HEK293T (cell line): ENCODE results near the gene RPS6KB1.

Experiments used
- BHLHE40 ChIP-seq: fragments of 450-650 bp; IDR thresholded peaks from 2 replicates; pipeline ENCODE4 v1.6.1; 2016; ENCODE audit warnings: mild to moderate bottlenecking, moderate library complexity, borderline replicate concordance
- FOXK2 ChIP-seq: fragments of 450-650 bp; IDR thresholded peaks from 2 replicates; pipeline ENCODE4 v1.6.1; 2016; ENCODE audit warnings: mild to moderate bottlenecking
- LEF1 ChIP-seq: fragments of 450-650 bp; IDR thresholded peaks from 2 replicates; pipeline ENCODE4 v1.6.1; 2017; ENCODE audit warnings: mild to moderate bottlenecking, borderline replicate concordance
- SP1 ChIP-seq: fragments of 450-650 bp; IDR thresholded peaks from 2 replicates; pipeline ENCODE4 v1.6.1; 2017

- no peak for TF ChIP-seq SP1
- TF ChIP-seq FOXK2: no peak
- TF ChIP-seq BHLHE40: no peak
- no peak for TF ChIP-seq LEF1
Observed at GRCh38 chr17:59858167-59858816, 34.6 kb upstream of the RPS6KB1 start.
